ENCODE data around the gene MYH3.

The MYH3 gene

GRCh38 chr17:10603931-10604330, 53.2 kb downstream of the MYH3 start:
- Histone ChIP-seq H3K9me3 (ENCODE audit: insufficient read depth, low read length) (no peaks in the 10 kb centered on the region), H3K9ac (ENCODE audit: insufficient read length, low read depth) (no peak overlapping the region), H3K36me3 (ENCODE audit: insufficient read depth, insufficient read length, low read length) (no peaks in the 10 kb centered on the region), H3K4me3 (ENCODE audit: insufficient read length, low read depth) (no peak overlapping the region), H3K4me1 (ENCODE audit: insufficient read depth, insufficient read length) (no peaks in the 10 kb centered on the region), H3K27me3 (ENCODE audit: insufficient read depth, insufficient read length) (no peaks in the 10 kb centered on the region)
- DNase-seq (ENCODE audit: low read depth, low spot score), result no peak
- TF ChIP-seq YY1 (IDR thresholded peaks at IDR 0.05; ENCODE audit: insufficient read depth, insufficient read length), result no peak

DNA sequence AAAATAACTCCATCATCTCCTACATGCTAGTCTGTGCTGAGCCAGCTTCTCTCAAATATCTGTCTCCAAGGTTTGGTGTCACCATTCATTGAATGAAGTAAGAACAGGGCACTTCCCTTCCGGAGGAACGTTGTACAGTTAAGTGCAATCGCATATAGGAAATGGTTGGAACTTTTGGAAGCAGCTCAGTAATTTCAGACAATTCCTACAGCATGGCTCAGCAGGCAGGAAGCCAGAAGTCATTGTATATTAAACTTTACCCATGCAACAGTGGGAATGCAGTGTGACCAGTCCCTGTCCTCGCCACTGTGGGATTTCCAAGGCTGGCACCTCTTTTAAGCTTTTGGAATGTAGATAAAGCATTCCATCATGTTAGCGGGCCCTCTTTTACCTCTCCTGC, 56.5 kb downstream of the MYH3 start:
- no peaks in the 10 kb centered on the region for H3K27me3 ChIP-seq (ENCODE audit: insufficient read depth, insufficient read length)
- DNase-seq (ENCODE audit: low read depth, low spot score), result no peak
- H3K4me3 ChIP-seq (ENCODE audit: insufficient read length, low read depth), result no peak overlapping the region
- no peaks in the 10 kb centered on the region for H3K4me1 ChIP-seq (ENCODE audit: insufficient read depth, insufficient read length)
- H3K9me3 ChIP-seq (ENCODE audit: insufficient read depth, low read length), result no peaks in the 10 kb centered on the region
- TF ChIP-seq YY1 (IDR thresholded peaks at IDR 0.05; ENCODE audit: insufficient read depth, insufficient read length) (no peak), SUZ12 (IDR thresholded peaks at IDR 0.05; ENCODE audit: extremely low read depth, insufficient read depth, insufficient read length) (no peak), ZNF274 (IDR thresholded peaks at IDR 0.05; ENCODE audit: low read depth, low read length) (no peak)
- H3K9ac ChIP-seq (ENCODE audit: insufficient read length, low read depth), result no peak overlapping the region
- no peaks in the 10 kb centered on the region for H3K36me3 ChIP-seq (ENCODE audit: insufficient read depth, insufficient read length, low read length)

- TF ChIP-seq YY1 (IDR thresholded peaks at IDR 0.05; ENCODE audit: insufficient read depth, insufficient read length) (no peak), ZNF274 (IDR thresholded peaks at IDR 0.05; ENCODE audit: low read depth, low read length) (no peak), SUZ12 (IDR thresholded peaks at IDR 0.05; ENCODE audit: extremely low read depth, insufficient read depth, insufficient read length) (no peak)
- Histone ChIP-seq H3K9me3 (ENCODE audit: insufficient read depth, low read length) (no peaks in the 10 kb centered on the region), H3K36me3 (ENCODE audit: insufficient read depth, insufficient read length, low read length) (no peaks in the 10 kb centered on the region), H3K4me1 (ENCODE audit: insufficient read depth, insufficient read length) (no peaks in the 10 kb centered on the region), H3K9ac (ENCODE audit: insufficient read length, low read depth) (no peak overlapping the region), H3K4me3 (ENCODE audit: insufficient read length, low read depth) (no peak overlapping the region), H3K27me3 (ENCODE audit: insufficient read depth, insufficient read length) (no peaks in the 10 kb centered on the region)
- DNase-seq (ENCODE audit: low read depth, low spot score), result no peak
Observed at GRCh38 chr17:10598621-10599020, 58.5 kb downstream of the MYH3 start.

- Histone ChIP-seq H3K4me1 (ENCODE audit: insufficient read depth, insufficient read length) (no peaks in the 10 kb centered on the region), H3K4me3 (ENCODE audit: insufficient read length, low read depth) (no peak overlapping the region), H3K36me3 (ENCODE audit: insufficient read depth, insufficient read length, low read length) (no peaks in the 10 kb centered on the region), H3K9ac (ENCODE audit: insufficient read length, low read depth) (no peak overlapping the region), H3K9me3 (ENCODE audit: insufficient read depth, low read length) (no peaks in the 10 kb centered on the region), H3K27me3 (ENCODE audit: insufficient read depth, insufficient read length) (no peaks in the 10 kb centered on the region)
- TF ChIP-seq ZNF274 (IDR thresholded peaks at IDR 0.05; ENCODE audit: low read depth, low read length) (no peak), YY1 (IDR thresholded peaks at IDR 0.05; ENCODE audit: insufficient read depth, insufficient read length) (no peak), SUZ12 (IDR thresholded peaks at IDR 0.05; ENCODE audit: extremely low read depth, insufficient read depth, insufficient read length) (no peak)
- DNase-seq (ENCODE audit: low read depth, low spot score), result no peak
Observed at GRCh38 chr17:10589553-10590145, 67.5 kb downstream of the MYH3 start.

GRCh38 chr17:10585529-10585928, 71.6 kb downstream of the MYH3 start:
- TF ChIP-seq ZNF274 (IDR thresholded peaks at IDR 0.05; ENCODE audit: low read depth, low read length), result no peak

GRCh38 chr17:10583834-10584233, 73.3 kb downstream of the MYH3 start:
- Histone ChIP-seq H3K9me3 (ENCODE audit: insufficient read depth, low read length) (no peaks in the 10 kb centered on the region), H3K9ac (ENCODE audit: insufficient read length, low read depth) (no peak overlapping the region), H3K4me3 (ENCODE audit: insufficient read length, low read depth) (no peak overlapping the region), H3K4me1 (ENCODE audit: insufficient read depth, insufficient read length) (no peaks in the 10 kb centered on the region), H3K36me3 (ENCODE audit: insufficient read depth, insufficient read length, low read length) (no peaks in the 10 kb centered on the region), H3K27me3 (ENCODE audit: insufficient read depth, insufficient read length) (no peaks in the 10 kb centered on the region)
- TF ChIP-seq ZNF274 (IDR thresholded peaks at IDR 0.05; ENCODE audit: low read depth, low read length), result no peak
- no peak for TF ChIP-seq SUZ12 (IDR thresholded peaks at IDR 0.05; ENCODE audit: extremely low read depth, insufficient read depth, insufficient read length)
- no peak for TF ChIP-seq YY1 (IDR thresholded peaks at IDR 0.05; ENCODE audit: insufficient read depth, insufficient read length)
- DNase-seq (ENCODE audit: low read depth, low spot score), result no peak

More at GRCh38 chr17:10585529-10585928, 71.6 kb downstream of the MYH3 start:
- H3K36me3 ChIP-seq (ENCODE audit: insufficient read depth, insufficient read length, low read length), result no peaks in the 10 kb centered on the region
- H3K4me3 ChIP-seq (ENCODE audit: insufficient read length, low read depth), result no peak overlapping the region
- no peak overlapping the region for H3K9ac ChIP-seq (ENCODE audit: insufficient read length, low read depth)
- no peaks in the 10 kb centered on the region for H3K27me3 ChIP-seq (ENCODE audit: insufficient read depth, insufficient read length)
- no peak for DNase-seq (ENCODE audit: low read depth, low spot score)
- no peaks in the 10 kb centered on the region for H3K4me1 ChIP-seq (ENCODE audit: insufficient read depth, insufficient read length)
- H3K9me3 ChIP-seq (ENCODE audit: insufficient read depth, low read length), result no peaks in the 10 kb centered on the region

- Histone ChIP-seq H3K36me3 (ENCODE audit: insufficient read depth, insufficient read length, low read length) (no peaks in the 10 kb centered on the region), H3K9me3 (ENCODE audit: insufficient read depth, low read length) (no peaks in the 10 kb centered on the region), H3K27me3 (ENCODE audit: insufficient read depth, insufficient read length) (no peaks in the 10 kb centered on the region), H3K4me1 (ENCODE audit: insufficient read depth, insufficient read length) (no peaks in the 10 kb centered on the region), H3K4me3 (ENCODE audit: insufficient read length, low read depth) (no peak overlapping the region), H3K9ac (ENCODE audit: insufficient read length, low read depth) (no peak overlapping the region)
- DNase-seq (ENCODE audit: low read depth, low spot score), result no peak
- TF ChIP-seq SUZ12 (IDR thresholded peaks at IDR 0.05; ENCODE audit: extremely low read depth, insufficient read depth, insufficient read length) (no peak), ZNF274 (IDR thresholded peaks at IDR 0.05; ENCODE audit: low read depth, low read length) (no peak), YY1 (IDR thresholded peaks at IDR 0.05; ENCODE audit: insufficient read depth, insufficient read length) (no peak)
Observed at GRCh38 chr17:10579270-10579669, 77.8 kb downstream of the MYH3 start.

All from NT2/D1 (cell line).